ENCODE data around the gene HBS1L.

Gene HBS1L

GRCh38 chr6:134936476-134936875, 118.1 kb downstream of the HBS1L start:
- peaks cover 4% of the 10 kb centered on the region; the same call in 1 of the 2 replicates for H3K4me1 ChIP-seq (ENCODE audit: control insufficient read depth, insufficient read depth, low read length)
- ChIA-PET POLR2A (no interaction called here), CTCF (interaction anchor here (0.6 to 0.7 kb wide), 2 partner anchors 127 to 960 kb away, joined by 3 to 4 read pairs; no protein-coding TSS in a partner anchor)
- no peaks in the 10 kb centered on the region for H3K9me3 ChIP-seq (ENCODE audit: control insufficient read depth, insufficient read depth, low read depth, low read length)
- no peak overlapping the region for H3K27ac ChIP-seq (ENCODE audit: extremely low read depth, low read depth, low read length)
- TF ChIP-seq GLIS2 (tag by site-specific recombination; IDR thresholded peaks at IDR 0.05), result no peak
- no peak for TF ChIP-seq SP2 (tag by site-specific recombination; IDR thresholded peaks at IDR 0.05)
- TF ChIP-seq ZNF16 (tag by site-specific recombination; IDR thresholded peaks at IDR 0.05; ENCODE audit: low read depth), result no peak
- no peak for TF ChIP-seq ZNF19 (tag by site-specific recombination; IDR thresholded peaks at IDR 0.05; ENCODE audit: low read depth)
- TF ChIP-seq SETDB1 (IDR thresholded peaks at IDR 0.05; ENCODE audit: insufficient read length, low read length), result no peak
- no peak for TF ChIP-seq ZNF621 (tag by site-specific recombination; IDR thresholded peaks at IDR 0.05)
- TF ChIP-seq KLF7 (tag by site-specific recombination; IDR thresholded peaks at IDR 0.05; ENCODE audit: borderline replicate concordance), result no peak
- no peak for TF ChIP-seq ZNF596 (tag by site-specific recombination; IDR thresholded peaks at IDR 0.05)
- no peak for TF ChIP-seq RBAK (tag by site-specific recombination; IDR thresholded peaks at IDR 0.05)
- TF ChIP-seq ZNF571 (tag by site-specific recombination; IDR thresholded peaks at IDR 0.05), result no peak
- no peak for TF ChIP-seq GLIS1 (tag by site-specific recombination; IDR thresholded peaks at IDR 0.05)
- no peak for TF ChIP-seq ZNF488 (tag by site-specific recombination; IDR thresholded peaks at IDR 0.05)
- no peak for TF ChIP-seq ZNF223 (tag by site-specific recombination; IDR thresholded peaks at IDR 0.05)
- no peak overlapping the region for H3K4me3 ChIP-seq (ENCODE audit: low read depth, low read length)
- H3K36me3 ChIP-seq (ENCODE audit: control insufficient read depth in 2 of 2, insufficient read depth in 1 of 2, low read length in 2 of 2), result no peaks in the 10 kb centered on the region

GRCh38 chr6:134934793-134935485, 119.7 kb downstream of the HBS1L start:
- Histone ChIP-seq H3K9me3 (ENCODE audit: control insufficient read depth, insufficient read depth, low read depth, low read length) (no peaks in the 10 kb centered on the region), H3K27ac (ENCODE audit: extremely low read depth, low read depth, low read length) (no peak overlapping the region), H3K4me3 (ENCODE audit: low read depth, low read length) (no peak overlapping the region), H3K4me1 (ENCODE audit: control insufficient read depth, insufficient read depth, low read length) (peaks cover 4% of the 10 kb centered on the region; the same call in 1 of the 2 replicates), H3K36me3 (ENCODE audit: control insufficient read depth in 2 of 2, insufficient read depth in 1 of 2, low read length in 2 of 2) (no peaks in the 10 kb centered on the region)
- no peak for TF ChIP-seq ZNF555 (tag by site-specific recombination; conservative IDR thresholded peaks at IDR 0.05)
- TF ChIP-seq ZNF777 (tag by site-specific recombination; IDR thresholded peaks at IDR 0.05; ENCODE audit: borderline replicate concordance), result no peak
- no peak for TF ChIP-seq KLF9 (tag by site-specific recombination; IDR thresholded peaks at IDR 0.05; ENCODE audit: low read depth)
- TF ChIP-seq GLI4 (tag by site-specific recombination; IDR thresholded peaks at IDR 0.05), result no peak
- no peak for TF ChIP-seq ZNF148 (tag by site-specific recombination; IDR thresholded peaks at IDR 0.05; ENCODE audit: borderline replicate concordance)
- TF ChIP-seq ZFHX2 (tag by site-specific recombination; conservative IDR thresholded peaks at IDR 0.05), result no peak
- no peak for TF ChIP-seq ZNF626 (tag by site-specific recombination; IDR thresholded peaks at IDR 0.05)
- no peak for TF ChIP-seq KLF1 (tag by site-specific recombination; IDR thresholded peaks at IDR 0.05)
- no peak for TF ChIP-seq PRDM1 (tag by site-specific recombination; IDR thresholded peaks at IDR 0.05)
- TF ChIP-seq ZNF571 (tag by site-specific recombination; IDR thresholded peaks at IDR 0.05), result no peak
- TF ChIP-seq GLIS2 (tag by site-specific recombination; IDR thresholded peaks at IDR 0.05), result no peak
- no peak for TF ChIP-seq ZNF184 (tag by site-specific recombination; IDR thresholded peaks at IDR 0.05)
- no peak for TF ChIP-seq ZNF426 (tag by site-specific recombination; IDR thresholded peaks at IDR 0.05)
- no peak for TF ChIP-seq ZNF175 (tag by site-specific recombination; IDR thresholded peaks at IDR 0.05)
- no peak for TF ChIP-seq ZBTB21 (tag by site-specific recombination; IDR thresholded peaks at IDR 0.05)
- TF ChIP-seq ZSCAN30 (tag by site-specific recombination; IDR thresholded peaks at IDR 0.05), result no peak
- no peak for TF ChIP-seq ZNF488 (tag by site-specific recombination; IDR thresholded peaks at IDR 0.05)
- TF ChIP-seq ZNF350 (tag by site-specific recombination; IDR thresholded peaks at IDR 0.05), result no peak
- TF ChIP-seq GLIS1 (tag by site-specific recombination; IDR thresholded peaks at IDR 0.05), result no peak
- ChIA-PET POLR2A (no interaction called here), CTCF (interaction anchor here (0.6 to 2.4 kb wide), 5 partner anchors 30 to 824 kb away, joined by 3 to 14 read pairs (median 3); no protein-coding TSS in a partner anchor)
